ENCODE results near the gene RNASE4.
"Not testable (repeated sequence)": the region's sequence is repeated elsewhere in the genome, so short reads cannot be mapped to it uniquely, and the experiment has no call there.

RNASE4 gene

GRCh38 chr14:20700965-20701364 lies 16.6 kb downstream of the RNASE4 start:
- DNase-seq: not testable (repeated sequence)

GRCh38 chr14:20706657-20707355 lies 22.4 kb downstream of the RNASE4 start:
- DNase-seq: no peak

DNA sequence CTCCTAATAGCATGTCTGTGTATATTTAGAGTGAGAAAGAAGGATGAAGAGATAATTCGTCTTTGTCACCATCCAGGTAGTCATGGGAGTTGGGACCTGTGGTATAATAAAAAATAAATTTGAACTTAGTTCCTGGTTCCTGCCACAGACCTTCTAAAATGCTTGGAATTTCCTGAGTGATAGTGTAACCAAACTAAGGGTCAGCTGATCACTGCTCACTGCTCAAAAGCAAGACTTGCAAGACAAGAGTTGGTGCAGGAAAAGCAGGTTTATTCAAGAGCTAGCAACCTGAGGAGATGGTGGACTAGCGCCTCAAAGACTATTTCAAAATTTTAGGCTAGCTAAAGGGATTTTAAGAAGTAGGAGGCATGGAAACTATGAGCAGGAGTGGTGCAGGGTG lies 23.3 kb downstream of the RNASE4 start:
- no peak for DNase-seq

GRCh38 chr14:20711261-20711660 lies 26.9 kb downstream of the RNASE4 start:
- DNase-seq: no peak

DNA sequence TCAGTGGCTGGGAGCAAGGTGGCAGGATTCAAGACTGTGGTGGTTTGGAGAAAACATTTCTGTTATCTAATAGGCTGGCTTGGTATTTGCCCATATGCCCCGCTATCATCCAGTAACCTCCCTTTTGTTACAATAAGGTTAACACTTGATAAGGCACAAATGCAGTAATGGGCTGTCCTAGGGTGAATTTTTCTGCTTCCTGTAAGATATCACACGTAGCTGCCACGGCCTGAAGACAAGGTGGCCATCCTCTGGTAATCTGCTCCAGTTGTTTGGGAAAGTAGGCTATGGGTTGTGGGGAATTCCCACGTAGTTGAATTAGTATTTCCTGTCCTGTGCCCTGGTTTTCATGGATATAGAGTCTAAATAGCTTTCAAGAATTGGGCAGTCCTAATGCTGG lies 27.3 kb downstream of the RNASE4 start:
- no peak for DNase-seq

GRCh38 chr14:20712904-20713303 lies 28.5 kb downstream of the RNASE4 start:
- DNase-seq: no peak

DNA sequence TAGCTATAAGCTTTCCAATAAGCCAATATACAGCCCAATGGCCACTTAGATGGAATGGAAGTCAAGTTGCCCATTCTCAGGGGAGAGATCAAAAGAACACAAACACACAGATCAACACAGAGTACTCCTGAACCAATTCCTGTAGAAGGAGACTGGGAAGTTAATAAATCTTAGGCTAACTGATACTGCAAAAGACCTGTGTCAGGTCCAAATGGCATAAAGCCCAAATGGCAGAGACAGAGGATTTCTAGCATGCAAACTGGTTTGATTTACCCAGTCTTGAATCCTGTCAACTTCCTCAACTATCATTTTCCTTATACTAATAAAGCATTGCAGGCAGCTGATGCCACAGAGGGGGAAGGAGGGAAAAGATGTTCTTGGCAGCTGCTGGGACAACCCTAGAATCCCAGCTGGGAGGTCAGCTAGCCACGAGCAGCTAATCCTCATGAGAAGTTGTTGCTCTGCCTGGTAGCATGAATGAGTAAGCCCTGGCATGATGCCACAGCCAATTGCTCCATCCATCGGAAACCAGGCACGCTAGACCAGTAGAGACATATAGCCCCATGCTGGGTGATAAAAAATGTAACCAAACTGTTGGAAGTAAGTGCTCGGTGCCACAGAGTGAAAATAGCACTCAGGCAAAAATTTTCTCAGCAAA lies 30.4 kb downstream of the RNASE4 start:
- DNase-seq: no peak

DNA sequence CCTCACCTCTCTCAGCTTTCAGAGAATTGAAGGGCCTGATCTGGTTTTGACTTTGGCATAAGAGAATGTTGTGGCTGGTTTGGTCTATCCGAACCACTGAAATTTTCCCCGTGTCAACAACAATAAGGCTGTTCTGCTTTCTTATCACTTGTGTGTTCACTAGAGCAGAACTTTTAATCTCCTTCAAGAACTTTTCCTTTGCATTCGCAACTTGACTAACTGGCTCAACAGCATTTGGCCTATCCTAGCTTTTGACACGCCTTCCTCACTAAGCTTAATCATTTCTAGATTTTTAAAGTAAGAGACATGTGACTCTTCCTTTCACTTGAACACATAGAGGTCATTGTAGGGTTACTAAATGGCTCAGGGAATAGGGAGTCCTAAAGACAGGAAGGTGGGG lies 35.4 kb downstream of the RNASE4 start:
- no peak for DNase-seq

- DNase-seq: no peak
Measured at GRCh38 chr14:20720741-20721140, 36.4 kb downstream of the RNASE4 start.

DNA sequence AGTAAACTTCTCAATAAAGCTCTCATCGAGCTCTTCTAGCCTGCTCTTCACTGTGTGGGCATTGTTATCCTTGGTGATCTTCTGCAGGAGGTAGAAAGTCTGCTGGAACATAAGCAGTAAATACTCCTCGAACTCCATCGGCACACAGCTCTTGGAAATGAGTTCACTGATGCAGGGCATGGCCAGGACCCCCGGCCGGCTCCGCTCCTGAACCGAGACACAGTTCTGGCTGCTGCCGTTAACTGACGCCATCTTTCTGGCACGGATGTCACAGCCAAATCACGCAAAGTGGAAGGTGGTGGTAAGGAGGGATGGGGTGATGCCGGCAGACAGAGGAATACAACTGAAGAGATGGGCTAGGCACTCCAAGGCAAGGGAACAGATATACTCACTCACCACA lies 37.7 kb downstream of the RNASE4 start:
- no peak for DNase-seq

- DNase-seq: no peak
Measured at GRCh38 chr14:20723488-20723887, 39.1 kb downstream of the RNASE4 start.

DNA sequence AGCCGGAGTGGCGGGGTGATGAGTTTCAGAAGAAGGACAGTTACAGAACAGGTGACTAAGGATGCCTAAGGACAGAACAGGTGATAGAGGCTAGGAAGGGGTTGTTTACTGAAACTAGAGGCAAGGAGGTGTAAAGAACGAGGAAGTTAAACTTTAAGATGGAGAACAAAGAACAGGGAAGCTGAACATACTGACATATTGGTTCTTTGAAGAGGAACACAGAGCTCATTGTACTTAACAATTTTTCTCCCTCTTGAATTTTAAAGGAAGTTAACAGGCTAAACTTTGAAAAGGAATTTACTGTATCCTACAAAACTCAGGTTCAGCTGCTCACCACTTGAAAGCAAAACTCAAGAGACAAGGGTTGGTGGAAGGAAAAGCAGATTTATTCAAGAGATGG lies 41.8 kb downstream of the RNASE4 start:
- DNase-seq: not testable (repeated sequence)

DNA sequence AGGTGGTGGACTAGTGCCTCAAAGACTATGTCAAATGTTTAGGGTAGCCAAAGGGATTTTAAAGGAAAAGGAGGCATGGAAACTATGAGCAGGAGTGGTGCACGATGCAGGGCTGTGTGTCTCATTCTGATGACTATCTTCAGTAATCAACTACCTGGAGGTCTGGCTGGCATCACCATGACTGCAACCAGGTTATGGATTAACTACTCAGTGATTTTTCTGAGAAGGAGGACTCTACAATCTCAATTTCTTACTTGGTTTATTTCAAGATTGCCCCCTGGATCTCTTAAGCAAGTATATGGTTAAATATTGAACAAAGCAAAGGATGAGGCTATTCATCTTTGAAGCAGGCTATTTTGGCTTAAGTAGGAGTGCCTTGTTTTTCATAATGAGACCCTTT lies 42.2 kb downstream of the RNASE4 start:
- DNase-seq: no peak

GRCh38 chr14:20730891-20731290 lies 46.5 kb downstream of the RNASE4 start:
- DNase-seq: no peak

DNA sequence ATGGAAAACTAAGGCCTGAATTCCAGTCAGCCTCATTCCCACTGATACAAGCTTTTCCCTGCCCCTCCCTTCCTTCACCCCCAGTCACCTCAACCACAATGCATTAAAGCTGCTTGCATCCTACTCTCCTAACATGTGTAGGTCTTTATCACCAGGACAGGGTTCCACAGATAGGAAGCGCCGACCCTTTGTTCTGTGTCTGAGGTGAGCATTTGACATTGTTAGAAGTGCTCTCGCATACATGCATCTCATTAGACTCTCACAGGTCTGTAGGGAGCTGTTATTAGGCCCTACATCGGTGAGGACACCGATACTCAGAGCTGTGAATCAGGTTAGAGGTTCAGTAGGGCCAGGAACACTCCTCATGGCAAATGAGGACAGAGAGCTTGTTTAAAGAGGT lies 48.1 kb downstream of the RNASE4 start:
- no peak for DNase-seq

DNA sequence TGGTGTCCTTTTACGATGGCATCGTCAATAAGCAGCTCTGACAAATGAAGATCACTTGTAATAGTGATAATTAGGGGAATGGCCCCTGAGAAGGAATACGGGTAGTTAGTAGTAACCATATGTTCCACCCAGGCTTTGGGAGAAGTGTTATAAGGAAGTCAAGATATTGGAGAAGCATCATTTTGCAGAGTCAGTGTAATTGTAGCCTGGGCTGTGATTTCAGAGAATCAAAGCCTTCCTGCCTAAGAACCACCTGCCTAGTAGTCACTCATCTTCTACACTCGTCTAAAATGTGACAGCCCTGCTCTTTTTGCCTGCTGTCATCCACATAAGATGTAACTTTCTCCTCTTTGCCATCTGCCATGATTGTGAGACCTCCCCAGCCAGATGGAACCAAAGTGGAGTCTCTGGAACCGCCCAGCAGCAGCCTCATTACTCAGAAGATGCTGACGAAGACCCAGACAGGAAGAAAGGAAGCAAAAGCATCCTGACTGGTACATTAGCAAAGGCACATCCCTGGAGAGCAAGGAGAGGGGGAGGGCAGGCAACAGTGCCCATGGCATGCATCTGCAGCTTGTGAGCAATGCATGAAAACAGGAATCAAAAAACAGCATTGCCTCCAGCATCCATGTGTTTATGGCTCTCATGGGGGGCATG lies 48.7 kb downstream of the RNASE4 start:
- no peak for DNase-seq

- no peak for DNase-seq
Measured at GRCh38 chr14:20733684-20734429, 49.5 kb downstream of the RNASE4 start.

GRCh38 chr14:20734430-20734806 lies 50.1 kb downstream of the RNASE4 start:
- DNase-seq: no peak

DNA sequence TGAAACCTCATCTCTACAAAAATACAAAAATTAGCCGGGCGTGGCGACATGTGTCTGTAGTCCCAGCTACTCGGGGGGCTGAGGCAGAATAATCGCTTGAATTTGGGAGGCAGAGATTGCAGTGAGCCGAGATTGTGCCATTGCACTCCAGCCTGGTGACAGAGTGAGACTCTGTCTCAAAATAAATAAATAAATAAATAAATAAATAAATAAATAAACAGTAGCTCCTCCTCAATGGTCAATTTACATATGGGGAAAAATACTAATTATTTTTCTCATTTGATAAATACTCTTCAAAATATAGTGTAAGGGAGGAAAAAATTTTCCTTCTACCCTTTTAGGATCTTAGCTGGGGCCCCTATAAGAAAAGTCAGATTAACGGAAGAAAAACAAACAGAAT lies 53.9 kb downstream of the RNASE4 start:
- DNase-seq: not testable (repeated sequence)

GRCh38 chr14:20742132-20742531 lies 57.8 kb downstream of the RNASE4 start:
- no peak for DNase-seq

DNA sequence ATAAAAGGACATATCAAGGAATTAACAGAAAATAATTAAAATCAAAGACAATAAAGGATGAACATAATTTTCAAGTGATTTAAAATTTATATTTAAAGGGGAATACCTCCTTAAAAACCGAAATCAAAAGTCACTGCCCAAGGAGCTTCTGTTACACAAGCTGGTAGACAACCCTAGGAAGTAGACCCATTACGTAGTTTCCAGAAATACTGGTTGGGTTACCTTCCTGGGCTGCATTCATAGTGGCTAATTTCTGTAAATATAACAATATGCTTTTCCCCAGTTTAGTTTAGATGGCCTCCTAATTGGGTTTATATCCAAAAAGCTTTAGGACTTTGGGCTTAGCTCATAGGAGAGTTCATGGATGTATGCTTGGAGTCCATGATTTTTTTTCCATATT lies 59.2 kb downstream of the RNASE4 start:
- DNase-seq: no peak

- no peak for DNase-seq
Measured at GRCh38 chr14:20745571-20746358, 61.4 kb downstream of the RNASE4 start, which contains the start of gene EDDM3A. TSS of gene EDDM3A (plus strand) at chr14:20745887. CDS start at chr14:20747581, 1,694 bp downstream.

- no peak for DNase-seq
Measured at GRCh38 chr14:20746566-20746965, 62.2 kb downstream of the RNASE4 start.
